ENCODE results near the gene DAB1.

The DAB1 gene

DNA sequence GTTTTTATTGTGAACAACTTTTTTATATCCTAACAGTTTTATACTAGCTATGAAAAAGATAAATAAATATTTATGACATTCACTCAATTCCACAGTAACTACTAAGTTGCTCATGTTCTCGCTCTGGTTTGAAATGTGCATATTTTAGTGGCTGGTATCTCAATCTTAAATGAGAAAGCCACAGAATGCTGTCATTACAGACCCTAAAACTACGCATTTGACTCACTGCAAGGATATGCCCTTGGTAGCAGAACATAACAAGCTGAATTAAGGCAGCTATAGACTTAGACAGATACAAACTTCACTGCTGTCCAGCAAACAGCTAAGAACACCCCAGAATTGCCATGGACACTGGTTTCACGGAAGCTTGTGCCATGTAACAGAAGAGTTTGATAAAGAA lies 19.0 kb downstream of the DAB1 start:
- TF ChIP-seq, protein P1, sequence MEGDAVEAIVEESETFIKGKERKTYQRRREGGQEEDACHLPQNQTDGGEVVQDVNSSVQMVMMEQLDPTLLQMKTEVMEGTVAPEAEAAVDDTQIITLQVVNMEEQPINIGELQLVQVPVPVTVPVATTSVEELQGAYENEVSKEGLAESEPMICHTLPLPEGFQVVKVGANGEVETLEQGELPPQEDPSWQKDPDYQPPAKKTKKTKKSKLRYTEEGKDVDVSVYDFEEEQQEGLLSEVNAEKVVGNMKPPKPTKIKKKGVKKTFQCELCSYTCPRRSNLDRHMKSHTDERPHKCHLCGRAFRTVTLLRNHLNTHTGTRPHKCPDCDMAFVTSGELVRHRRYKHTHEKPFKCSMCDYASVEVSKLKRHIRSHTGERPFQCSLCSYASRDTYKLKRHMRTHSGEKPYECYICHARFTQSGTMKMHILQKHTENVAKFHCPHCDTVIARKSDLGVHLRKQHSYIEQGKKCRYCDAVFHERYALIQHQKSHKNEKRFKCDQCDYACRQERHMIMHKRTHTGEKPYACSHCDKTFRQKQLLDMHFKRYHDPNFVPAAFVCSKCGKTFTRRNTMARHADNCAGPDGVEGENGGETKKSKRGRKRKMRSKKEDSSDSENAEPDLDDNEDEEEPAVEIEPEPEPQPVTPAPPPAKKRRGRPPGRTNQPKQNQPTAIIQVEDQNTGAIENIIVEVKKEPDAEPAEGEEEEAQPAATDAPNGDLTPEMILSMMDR (conservative IDR thresholded peaks at IDR 0.05; ENCODE audit: control insufficient read depth, insufficient read depth, low read depth, low read length), result no peak
- DNase-seq (ENCODE audit: low read depth), result no peak
- H3K4me3 ChIP-seq (ENCODE audit: control insufficient read depth, low read depth, low read length), result no peak overlapping the region

GRCh38 chr1:57403201-57403600 lies 20.7 kb downstream of the DAB1 start:
- DNase-seq (ENCODE audit: low read depth), result no peak
- H3K4me3 ChIP-seq (ENCODE audit: control insufficient read depth, low read depth, low read length), result no peak overlapping the region
- TF ChIP-seq, protein P1 (conservative IDR thresholded peaks at IDR 0.05; ENCODE audit: control insufficient read depth, insufficient read depth, low read depth, low read length), result no peak

DNA sequence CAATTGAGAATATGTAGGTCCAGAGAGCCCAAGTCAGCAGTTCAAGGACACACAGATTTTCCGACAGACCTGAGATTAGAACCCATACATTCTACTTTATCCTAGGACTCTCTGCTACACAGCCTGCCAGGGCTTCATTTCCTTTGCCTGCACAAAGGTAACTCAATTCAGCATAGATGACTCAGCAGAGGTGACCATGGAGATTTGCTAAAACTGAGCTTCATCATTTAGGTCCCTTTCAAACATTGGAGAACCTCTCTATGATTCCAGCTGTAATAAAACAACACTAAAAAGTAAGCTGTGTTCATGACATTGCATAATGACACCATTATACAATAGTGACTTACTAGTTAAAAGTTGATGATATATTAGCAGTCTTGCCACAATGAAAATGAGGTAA lies 22.2 kb downstream of the DAB1 start:
- H3K4me3 ChIP-seq (ENCODE audit: control insufficient read depth, low read depth, low read length), result no peak overlapping the region
- TF ChIP-seq, protein P1 (conservative IDR thresholded peaks at IDR 0.05; ENCODE audit: control insufficient read depth, insufficient read depth, low read depth, low read length), result no peak
- no peak for DNase-seq (ENCODE audit: low read depth)

DNA sequence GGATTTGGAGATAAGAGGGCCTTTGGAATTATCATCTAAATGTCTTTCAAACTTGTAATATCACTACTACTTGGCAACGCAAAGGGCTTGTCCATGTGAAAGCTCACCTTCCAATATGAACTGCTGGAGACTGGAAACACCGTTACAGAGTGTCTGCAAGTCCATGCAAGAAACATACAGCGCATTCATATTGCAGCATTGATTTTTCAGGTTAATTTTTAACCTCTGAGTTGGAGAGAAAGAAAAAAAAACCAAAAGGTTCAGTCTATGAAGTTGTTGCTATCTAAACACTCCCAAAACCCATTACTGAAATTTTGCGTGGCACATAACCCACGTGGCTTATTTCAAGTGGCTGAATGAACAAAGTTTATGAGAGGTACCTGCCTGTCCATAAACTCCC lies 23.8 kb downstream of the DAB1 start:
- TF ChIP-seq, protein P1 (conservative IDR thresholded peaks at IDR 0.05; ENCODE audit: control insufficient read depth, insufficient read depth, low read depth, low read length), result no peak
- no peak overlapping the region for H3K4me3 ChIP-seq (ENCODE audit: control insufficient read depth, low read depth, low read length)
- no peak for DNase-seq (ENCODE audit: low read depth)

DNA sequence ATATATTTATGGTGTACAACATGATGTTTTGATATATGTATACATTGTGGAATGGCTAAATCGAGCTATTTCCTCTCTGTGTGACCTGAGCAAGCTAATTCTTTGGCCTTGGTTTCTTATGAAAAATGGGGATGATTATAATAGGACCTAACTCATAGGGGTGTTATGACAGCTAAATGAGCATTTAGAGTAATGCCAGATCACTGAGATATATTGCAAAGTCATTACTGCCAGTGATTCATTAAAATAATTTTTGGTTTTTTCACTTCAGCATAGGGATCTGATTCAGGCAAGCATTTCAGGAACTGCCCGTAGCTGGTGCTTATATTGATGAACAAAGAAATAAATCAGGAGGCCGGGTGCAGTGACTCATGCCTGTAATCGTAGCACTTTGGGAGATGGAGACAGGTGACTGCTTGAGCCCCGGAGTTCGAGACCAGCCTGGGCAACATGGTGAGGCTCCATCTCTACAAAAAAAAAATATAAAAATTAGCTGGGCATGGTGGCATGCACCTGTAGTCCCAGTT lies 30.7 kb downstream of the DAB1 start:
- no peak for DNase-seq (ENCODE audit: low read depth)
- TF ChIP-seq, protein P1 (conservative IDR thresholded peaks at IDR 0.05; ENCODE audit: control insufficient read depth, insufficient read depth, low read depth, low read length), result no peak

GRCh38 chr1:57385336-57385735 lies 38.5 kb downstream of the DAB1 start:
- no peak for DNase-seq (ENCODE audit: low read depth)
- TF ChIP-seq, protein P1 (conservative IDR thresholded peaks at IDR 0.05; ENCODE audit: control insufficient read depth, insufficient read depth, low read depth, low read length), result no peak
- H3K4me3 ChIP-seq (ENCODE audit: control insufficient read depth, low read depth, low read length), result no peak overlapping the region

More for the DNA sequence above, 30.7 kb downstream of the DAB1 start:
- H3K4me3 ChIP-seq (ENCODE audit: control insufficient read depth, low read depth, low read length), result no peak overlapping the region

DNA sequence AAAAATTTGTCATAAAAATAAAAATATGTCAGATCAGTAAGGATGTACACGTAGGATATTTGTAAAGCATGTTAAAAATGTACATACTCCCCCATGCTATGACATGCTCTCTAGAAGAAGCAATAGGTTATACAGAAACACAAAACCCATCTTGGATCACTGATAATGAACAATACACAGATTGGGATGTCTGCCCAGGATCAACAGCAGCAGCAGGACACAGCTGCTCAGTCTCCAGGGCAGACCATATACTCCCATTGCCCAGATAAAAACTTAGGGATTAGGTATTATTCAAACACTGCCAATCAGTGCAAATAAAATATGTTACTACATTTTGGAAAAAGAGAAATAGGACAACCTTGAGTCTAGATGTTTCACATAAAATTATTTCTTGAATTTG lies 39.0 kb downstream of the DAB1 start:
- no peak for DNase-seq (ENCODE audit: low read depth)
- no peak overlapping the region for H3K4me3 ChIP-seq (ENCODE audit: control insufficient read depth, low read depth, low read length)
- TF ChIP-seq, protein P1 (conservative IDR thresholded peaks at IDR 0.05; ENCODE audit: control insufficient read depth, insufficient read depth, low read depth, low read length), result no peak
